ENCODE measurements around the gene SCAND1.

The SCAND1 gene

DNA sequence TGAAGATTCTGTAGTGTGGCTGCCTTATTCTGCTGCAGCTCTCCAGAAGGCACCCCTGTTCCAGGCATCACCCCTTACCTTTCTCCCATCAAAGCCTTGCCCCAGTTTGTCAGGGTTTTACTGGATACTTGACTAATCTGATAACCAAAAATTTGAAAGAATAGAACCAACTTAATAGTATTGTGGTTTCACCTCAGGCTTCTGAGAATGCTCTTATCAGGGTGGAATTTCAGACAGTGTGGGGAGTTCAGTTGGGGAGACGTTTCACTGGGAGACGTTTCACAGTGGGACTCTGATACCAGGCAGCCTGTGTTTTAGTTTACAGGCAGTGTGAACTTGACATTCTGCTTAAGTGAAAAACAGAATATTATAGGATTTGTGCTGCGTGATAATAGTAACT, 50.5 kb downstream of the SCAND1 start:
- DNase-seq = no peak

All from CD4-positive, alpha-beta T cell treated with Interleukin-15 for 1 hour (primary cell).